ENCODE measurements around the gene TMEM119.
"Not testable (repeated sequence)": the region's sequence is repeated elsewhere in the genome, so short reads cannot be mapped to it uniquely, and the experiment has no call there.

TMEM119 gene

DNA sequence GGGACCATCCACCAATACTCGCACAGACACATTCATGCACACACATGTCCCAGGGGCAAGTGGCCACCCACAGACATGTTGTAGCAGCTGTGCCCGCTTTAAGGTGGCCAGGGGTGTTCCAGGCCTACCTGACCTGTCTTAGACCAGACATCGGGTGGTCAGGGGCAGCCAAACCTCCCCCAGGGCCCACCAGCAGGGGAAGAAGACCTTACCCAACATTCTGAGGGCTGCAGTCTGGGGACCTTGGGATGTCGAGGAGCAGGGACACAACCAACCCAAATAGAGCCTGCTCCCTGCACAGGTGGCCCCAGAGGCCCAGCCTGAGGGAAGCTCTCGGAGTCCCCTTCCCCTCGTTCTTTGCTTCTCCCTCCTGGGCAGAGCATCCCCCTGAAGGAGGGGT lies 1.7 kb upstream of the TMEM119 start:
- no peak for DNase-seq

DNA sequence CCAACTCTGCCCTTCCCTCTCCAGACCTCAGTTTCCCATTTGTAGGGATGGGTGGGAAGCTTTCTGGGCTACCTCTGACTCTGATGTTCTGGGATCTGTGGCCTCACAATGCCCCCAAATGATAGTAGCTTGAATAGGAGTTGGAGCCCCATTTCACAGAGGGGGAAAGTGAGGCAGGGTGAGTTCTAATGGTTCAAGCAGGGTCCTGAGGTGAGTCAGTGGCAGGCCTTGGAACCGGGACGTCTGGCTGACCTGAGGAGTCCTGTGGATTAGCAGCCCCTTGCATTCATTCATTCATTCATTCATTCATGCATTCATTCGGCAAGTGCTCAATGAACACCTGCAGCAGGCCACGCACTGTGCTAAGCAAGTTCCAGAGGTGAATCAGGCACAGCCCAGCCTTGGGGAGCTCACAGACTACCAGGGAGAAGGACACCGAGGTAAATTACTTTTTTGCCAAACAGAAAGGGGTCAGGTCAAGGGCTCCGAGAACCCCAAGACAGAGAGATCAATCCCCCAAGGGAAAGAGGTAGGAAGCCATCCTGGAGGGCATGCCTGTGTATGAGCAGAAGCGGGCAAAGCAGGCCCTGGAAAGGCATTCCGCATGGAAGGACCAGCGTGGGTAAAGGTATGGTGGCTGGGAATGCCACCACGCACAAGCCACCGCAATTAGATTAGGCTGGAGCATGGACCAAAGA lies 818 bp upstream of the TMEM119 start:
- no peak for DNase-seq

GRCh38 chr12:108596854-108597558 lies 878 bp downstream of the TMEM119 start:
- no peak for DNase-seq

GRCh38 chr12:108595711-108596647 lies 1.9 kb downstream of the TMEM119 start:
- no peak for DNase-seq

- DNase-seq: no peak
Observed at GRCh38 chr12:108594960-108595710, 2.7 kb downstream of the TMEM119 start.

DNA sequence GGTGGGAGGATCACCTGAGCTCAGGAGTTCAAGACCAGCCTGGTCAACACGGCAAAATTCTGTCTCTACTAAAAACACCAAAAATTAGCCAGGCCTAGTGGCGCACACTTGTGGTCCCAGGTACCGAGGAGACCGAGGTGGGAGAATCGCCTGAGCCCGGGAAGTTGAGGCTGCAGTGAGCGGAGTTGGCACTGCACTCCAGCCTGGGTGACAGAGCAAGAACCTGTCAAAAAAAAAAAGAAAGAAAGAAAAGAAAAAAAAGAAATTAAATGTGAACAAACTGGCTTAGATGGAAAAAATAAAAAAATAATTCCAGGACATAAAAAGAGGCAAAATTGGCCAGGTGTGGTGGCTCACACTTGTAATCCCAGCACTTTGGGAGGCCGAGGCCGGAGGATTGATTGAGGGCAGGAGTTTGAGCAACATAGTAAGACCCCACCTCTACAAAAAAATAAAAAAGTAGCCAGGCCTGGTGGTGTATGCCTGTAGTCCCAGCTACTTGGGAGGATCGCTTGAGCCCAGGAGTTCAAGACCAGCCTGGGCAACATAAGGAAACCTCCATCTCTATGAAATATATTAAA lies 3.5 kb downstream of the TMEM119 start:
- DNase-seq: no peak

GRCh38 chr12:108592033-108592909 lies 5.6 kb downstream of the TMEM119 start:
- no peak for DNase-seq

DNA sequence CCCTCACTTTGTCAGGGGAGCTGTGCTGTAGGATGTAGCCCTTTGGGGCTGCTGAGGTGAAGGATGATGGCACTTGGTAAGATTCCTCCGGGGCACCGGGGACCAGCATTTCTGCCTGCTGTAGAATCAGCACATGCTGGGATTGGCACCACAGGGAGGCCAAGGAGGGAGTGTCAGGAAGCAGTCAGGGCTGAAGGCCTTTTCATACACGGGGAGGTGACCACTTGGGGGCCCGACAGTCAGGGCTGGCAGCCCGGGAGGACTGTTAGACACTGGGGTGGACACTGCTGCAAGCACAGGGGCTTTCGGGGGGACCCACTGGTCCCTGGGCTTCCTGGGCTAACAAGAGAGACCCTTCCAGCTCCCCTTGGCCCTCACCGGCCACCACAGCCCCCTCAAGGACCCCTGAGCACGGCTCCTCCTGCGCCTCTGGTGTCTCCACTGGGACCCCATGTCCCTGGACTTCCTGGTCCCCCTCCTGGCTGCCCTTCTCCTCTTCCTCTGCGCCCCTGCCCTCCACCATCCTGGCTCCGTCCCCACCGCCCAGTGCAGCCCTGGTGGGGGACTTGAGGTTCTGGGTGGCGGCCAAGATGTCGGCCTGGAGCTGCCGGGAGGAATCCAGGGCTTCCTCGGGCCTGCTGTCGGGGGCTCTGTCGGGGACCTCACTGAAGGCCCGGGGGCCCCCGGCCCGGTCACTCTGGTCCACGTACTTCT lies 6.5 kb downstream of the TMEM119 start:
- DNase-seq: no peak

DNA sequence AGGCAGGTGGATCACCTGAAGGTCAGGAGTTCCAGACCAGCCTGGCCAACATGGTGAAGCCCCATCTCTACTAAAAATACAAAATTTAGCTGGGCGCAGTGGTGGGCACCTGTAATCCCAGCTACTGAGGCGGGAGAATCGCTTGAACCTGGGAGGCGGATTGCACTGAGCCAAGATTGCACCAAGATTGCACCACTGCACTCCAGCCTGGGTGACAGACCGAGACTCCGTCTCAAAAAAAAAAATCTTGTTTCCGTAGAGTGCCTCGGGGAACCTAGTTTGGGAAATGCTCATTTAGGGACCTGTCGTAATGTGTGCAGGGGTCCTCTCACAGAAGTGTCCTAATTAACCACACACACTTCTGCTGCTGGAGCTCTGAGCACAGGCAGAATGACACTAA lies 7.4 kb downstream of the TMEM119 start:
- DNase-seq: not testable (repeated sequence)

- DNase-seq: no peak
Observed at GRCh38 chr12:108589840-108590229, 8.0 kb downstream of the TMEM119 start.

DNA sequence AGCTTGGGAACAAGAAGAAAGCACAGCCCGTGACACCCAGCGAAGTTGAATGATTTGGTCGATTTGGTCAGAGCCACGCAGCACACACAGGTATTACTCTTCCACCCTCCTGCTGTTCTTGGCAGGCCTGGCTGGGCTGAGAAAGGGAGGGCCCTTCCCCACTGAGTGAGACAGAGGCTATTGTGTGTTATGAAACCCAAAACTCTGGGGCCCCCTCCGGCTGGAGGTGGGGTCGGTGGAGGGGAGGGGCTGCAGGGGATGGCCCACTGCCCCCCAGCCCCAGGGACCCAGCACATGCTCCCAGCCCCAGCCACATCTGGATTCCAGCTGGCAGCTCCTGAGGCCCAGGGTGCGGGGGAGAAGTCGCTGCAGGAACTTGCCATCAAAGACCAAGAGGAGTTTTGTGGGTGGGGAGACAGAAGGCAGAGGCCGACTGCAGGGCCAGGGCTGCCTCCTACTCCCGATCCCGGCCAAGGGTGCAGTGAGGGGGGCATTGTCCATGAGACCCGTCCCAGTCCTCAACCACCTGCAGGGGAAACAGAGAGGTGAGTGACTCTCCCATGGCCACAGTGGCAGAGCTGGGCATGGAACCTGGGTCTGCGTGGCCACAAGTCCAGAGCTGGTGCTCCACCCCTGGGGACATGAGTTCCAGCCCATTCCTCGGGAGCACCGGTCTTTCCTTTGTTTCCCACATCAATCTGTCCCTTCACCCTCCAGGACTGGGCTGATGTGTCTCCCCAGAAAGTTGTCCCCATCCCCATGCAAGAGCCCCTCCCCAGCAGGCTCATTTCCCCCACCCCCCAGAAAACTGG lies 8.7 kb downstream of the TMEM119 start:
- no peak for DNase-seq

DNA sequence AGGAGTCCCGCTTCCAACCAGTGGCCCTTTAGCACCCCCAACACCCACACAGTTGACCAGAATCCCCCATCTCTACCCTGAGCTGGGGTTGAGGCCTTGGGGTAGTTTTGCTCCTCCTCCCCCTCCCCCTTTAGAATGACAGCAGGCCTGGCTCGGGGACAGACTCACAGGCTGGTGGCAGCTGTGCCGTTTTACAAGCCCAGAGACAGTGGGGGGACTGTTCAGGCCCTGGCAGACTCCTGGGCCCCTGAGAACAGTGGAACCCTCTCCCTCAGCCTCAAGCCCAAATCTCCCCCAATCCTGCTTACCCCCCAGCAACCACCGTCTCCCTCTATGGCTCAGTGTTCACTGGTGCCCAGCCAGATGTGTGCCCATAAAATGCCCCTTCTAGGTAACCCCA lies 10.1 kb downstream of the TMEM119 start:
- DNase-seq: no peak

DNA sequence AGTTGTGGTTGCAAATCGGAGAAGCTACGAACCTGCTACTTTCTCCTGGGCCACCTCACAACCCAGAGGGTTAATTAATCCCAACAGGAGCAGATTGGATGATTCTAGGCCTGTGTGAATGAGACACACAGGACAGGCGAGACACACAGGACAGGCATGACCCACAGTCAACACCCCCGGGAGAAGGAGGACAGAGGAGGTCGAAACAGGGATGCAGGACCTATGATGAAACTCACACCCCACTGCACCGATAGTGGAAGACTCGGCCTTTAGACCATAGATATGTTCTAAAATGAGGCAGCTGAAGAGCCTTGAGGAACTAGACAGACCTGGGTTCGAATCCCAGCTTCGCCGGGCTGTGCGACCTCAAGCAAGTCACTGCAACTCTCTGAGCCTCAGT lies 11.6 kb downstream of the TMEM119 start:
- no peak for DNase-seq

DNA sequence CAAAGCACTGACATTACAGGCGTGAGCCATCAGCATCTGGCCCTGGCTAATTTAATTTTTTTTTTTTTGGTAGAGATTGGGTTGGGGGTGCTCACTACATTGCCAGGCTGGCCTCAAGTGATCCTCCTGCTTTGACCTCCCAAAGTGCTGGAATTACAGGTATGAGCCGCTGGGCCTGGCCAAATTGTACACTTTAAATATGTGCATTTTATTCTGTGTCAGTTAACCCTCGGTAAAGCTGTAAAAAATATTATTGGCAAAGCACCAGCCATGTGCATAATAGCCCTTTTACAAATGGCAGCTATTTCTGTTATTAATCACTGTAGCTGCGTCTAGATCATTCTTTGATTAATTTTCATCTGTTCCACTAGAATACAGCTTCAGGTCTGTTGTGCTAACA lies 12.0 kb downstream of the TMEM119 start:
- no peak for DNase-seq

DNA sequence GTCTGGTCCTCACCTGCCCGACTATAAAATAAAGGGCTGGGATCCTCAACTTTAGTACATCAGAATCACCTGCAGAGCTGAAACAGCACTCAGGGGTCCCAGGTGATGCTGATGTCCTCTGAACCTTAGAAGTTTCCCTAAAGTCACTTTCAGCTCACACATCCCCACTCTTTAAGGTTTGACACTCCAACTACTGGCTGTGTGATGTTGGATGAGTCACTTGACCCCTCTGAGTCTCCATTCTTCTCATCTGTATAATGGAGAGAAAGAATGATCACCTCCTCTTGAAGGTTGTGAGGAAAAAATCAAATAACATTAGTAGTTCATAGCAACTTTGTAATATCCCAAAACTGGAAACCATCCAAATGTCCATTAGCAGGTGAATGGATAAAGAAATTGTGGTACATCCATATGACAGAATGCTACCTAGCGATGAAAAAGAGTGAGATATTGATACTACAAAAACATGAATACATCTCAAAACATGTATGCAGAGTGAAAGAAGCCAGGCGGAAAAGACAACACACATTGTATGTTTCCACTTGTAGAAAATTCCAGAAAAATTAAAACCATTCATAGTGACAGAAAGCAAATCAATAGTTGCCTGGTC lies 13.3 kb downstream of the TMEM119 start:
- DNase-seq: no peak

GRCh38 chr12:108583991-108584390 lies 13.9 kb downstream of the TMEM119 start:
- no peak for DNase-seq

- no peak for DNase-seq
Observed at GRCh38 chr12:108582978-108583770, 14.7 kb downstream of the TMEM119 start.

- DNase-seq: no peak
Observed at GRCh38 chr12:108582509-108582908, 15.4 kb downstream of the TMEM119 start.

Data from 8988T (cell line).